ENCODE measurements around the gene KCNJ6. TPM values are rescaled to one million over a fixed set of nuclear protein-coding genes. Genes with fewer than 3 reads are reported as not detected.

The KCNJ6 gene
- total and polyA plus RNA-seq, 9 of the 15 experiments (the other 6 are each of a cell fraction or from before 2014, with no cell fraction given): 0.06 to 0.21 (median 0.13) TPM; not detected in 1

DNA sequence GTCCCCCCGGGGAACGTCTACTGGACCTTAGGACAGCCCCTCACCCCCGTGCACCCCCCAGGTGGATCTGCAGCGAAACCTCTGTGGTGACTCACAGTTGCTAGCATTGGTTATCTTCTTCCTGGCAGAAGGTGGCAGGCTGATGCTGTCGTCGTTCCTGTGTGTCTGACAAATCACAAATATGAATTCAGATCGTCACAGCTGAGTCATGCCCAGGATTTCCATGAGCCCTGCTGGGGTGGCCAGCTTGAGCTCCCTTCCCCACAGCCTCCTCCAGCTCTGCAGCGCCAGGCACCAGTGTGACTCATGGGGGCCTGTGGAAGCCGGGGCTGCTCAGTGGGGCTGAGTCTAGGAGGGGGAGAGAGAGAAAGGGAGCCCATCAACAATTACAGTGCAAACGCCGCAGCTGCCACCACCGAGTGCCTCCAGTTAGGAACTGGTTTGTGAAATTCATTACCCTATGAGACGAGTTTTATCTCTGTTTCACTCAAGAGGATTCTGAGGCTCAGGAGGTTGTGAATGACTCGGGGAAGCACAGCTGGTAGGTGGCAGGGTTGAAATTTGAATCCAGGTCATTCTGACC lies 351.8 kb downstream of the KCNJ6 start (continued):
- TF ChIP-seq POLR3G (IDR thresholded peaks at IDR 0.05; ENCODE audit: extremely low read depth, insufficient read length, insufficient replicate concordance) (no peak), HNRNPL (IDR thresholded peaks at IDR 0.05; ENCODE audit: low read depth, low read length) (no peak), JUNB (CRISPR knock-in tag; conservative IDR thresholded peaks at IDR 0.05) (0 out of 2 replicates have a peak, but pooled peaks have one; percentile 36), CBFA2T2 (conservative IDR thresholded peaks at IDR 0.05) (peak; percentile 72), KLF6 (CRISPR knock-in tag; IDR thresholded peaks at IDR 0.05; ENCODE audit: borderline replicate concordance) (no peak), GABPB1 (CRISPR knock-in tag; IDR thresholded peaks at IDR 0.05) (no peak), CBX3 (IDR thresholded peaks at IDR 0.05; ENCODE audit: borderline replicate concordance in 1 of 2, low read length in 2 of 2) (no peak), PCBP1 (IDR thresholded peaks at IDR 0.05; ENCODE audit: low read depth, low read length, poor library complexity, severe bottlenecking) (no peak), COPS2 (conservative IDR thresholded peaks at IDR 0.05) (no peak), MTF1 (CRISPR knock-in tag; IDR thresholded peaks at IDR 0.05; ENCODE audit: borderline replicate concordance) (no peak), ZC3H4 (CRISPR knock-in tag; IDR thresholded peaks at IDR 0.05; ENCODE audit: borderline replicate concordance) (no peak), MYNN (IDR thresholded peaks at IDR 0.05) (peak; percentile 70), MYNN (CRISPR knock-in tag; IDR thresholded peaks at IDR 0.05) (no peak), SAFB (IDR thresholded peaks at IDR 0.05; ENCODE audit: borderline replicate concordance, low read depth, low read length) (no peak), DACH1 (IDR thresholded peaks at IDR 0.05; ENCODE audit: partially characterized antibody) (peak; percentile 29), ZNF184 (CRISPR knock-in tag; IDR thresholded peaks at IDR 0.05) (no peak), HNRNPK (IDR thresholded peaks at IDR 0.05; ENCODE audit: low read depth, low read length, poor library complexity, severe bottlenecking) (no peak), STAT5A (IDR thresholded peaks at IDR 0.05; ENCODE audit: borderline replicate concordance, low read length) (0 out of 2 replicates have a peak, but pooled peaks have one; percentile 35), HDGF (IDR thresholded peaks at IDR 0.05) (no peak), CCNT2 (IDR thresholded peaks at IDR 0.05; ENCODE audit: borderline replicate concordance, extremely low read depth, insufficient read length, low read depth, low read length) (no peak)
- TF ChIP-seq, protein P1, sequence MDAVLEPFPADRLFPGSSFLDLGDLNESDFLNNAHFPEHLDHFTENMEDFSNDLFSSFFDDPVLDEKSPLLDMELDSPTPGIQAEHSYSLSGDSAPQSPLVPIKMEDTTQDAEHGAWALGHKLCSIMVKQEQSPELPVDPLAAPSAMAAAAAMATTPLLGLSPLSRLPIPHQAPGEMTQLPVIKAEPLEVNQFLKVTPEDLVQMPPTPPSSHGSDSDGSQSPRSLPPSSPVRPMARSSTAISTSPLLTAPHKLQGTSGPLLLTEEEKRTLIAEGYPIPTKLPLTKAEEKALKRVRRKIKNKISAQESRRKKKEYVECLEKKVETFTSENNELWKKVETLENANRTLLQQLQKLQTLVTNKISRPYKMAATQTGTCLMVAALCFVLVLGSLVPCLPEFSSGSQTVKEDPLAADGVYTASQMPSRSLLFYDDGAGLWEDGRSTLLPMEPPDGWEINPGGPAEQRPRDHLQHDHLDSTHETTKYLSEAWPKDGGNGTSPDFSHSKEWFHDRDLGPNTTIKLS (IDR thresholded peaks at IDR 0.05; ENCODE audit: borderline replicate concordance, low read depth): no peak
- TF ChIP-seq, protein P2, sequence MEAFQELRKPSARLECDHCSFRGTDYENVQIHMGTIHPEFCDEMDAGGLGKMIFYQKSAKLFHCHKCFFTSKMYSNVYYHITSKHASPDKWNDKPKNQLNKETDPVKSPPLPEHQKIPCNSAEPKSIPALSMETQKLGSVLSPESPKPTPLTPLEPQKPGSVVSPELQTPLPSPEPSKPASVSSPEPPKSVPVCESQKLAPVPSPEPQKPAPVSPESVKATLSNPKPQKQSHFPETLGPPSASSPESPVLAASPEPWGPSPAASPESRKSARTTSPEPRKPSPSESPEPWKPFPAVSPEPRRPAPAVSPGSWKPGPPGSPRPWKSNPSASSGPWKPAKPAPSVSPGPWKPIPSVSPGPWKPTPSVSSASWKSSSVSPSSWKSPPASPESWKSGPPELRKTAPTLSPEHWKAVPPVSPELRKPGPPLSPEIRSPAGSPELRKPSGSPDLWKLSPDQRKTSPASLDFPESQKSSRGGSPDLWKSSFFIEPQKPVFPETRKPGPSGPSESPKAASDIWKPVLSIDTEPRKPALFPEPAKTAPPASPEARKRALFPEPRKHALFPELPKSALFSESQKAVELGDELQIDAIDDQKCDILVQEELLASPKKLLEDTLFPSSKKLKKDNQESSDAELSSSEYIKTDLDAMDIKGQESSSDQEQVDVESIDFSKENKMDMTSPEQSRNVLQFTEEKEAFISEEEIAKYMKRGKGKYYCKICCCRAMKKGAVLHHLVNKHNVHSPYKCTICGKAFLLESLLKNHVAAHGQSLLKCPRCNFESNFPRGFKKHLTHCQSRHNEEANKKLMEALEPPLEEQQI (IDR thresholded peaks at IDR 0.05): no peak
- TF ChIP-seq, protein P3, sequence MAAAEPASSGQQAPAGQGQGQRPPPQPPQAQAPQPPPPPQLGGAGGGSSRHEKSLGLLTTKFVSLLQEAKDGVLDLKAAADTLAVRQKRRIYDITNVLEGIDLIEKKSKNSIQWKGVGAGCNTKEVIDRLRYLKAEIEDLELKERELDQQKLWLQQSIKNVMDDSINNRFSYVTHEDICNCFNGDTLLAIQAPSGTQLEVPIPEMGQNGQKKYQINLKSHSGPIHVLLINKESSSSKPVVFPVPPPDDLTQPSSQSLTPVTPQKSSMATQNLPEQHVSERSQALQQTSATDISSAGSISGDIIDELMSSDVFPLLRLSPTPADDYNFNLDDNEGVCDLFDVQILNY (CRISPR knock-in tag; IDR thresholded peaks at IDR 0.05): no peak
- TF ChIP-seq, protein P4, sequence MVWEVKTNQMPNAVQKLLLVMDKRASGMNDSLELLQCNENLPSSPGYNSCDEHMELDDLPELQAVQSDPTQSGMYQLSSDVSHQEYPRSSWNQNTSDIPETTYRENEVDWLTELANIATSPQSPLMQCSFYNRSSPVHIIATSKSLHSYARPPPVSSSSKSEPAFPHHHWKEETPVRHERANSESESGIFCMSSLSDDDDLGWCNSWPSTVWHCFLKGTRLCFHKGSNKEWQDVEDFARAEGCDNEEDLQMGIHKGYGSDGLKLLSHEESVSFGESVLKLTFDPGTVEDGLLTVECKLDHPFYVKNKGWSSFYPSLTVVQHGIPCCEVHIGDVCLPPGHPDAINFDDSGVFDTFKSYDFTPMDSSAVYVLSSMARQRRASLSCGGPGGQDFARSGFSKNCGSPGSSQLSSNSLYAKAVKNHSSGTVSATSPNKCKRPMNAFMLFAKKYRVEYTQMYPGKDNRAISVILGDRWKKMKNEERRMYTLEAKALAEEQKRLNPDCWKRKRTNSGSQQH (CRISPR knock-in tag; IDR thresholded peaks at IDR 0.05): no peak

Data from K562 (cell line).